ENCODE data around the gene ARHGEF18.
"Not testable (repeated sequence)": the region's sequence is repeated elsewhere in the genome, so short reads cannot be mapped to it uniquely, and the experiment has no call there.

Gene ARHGEF18

DNA sequence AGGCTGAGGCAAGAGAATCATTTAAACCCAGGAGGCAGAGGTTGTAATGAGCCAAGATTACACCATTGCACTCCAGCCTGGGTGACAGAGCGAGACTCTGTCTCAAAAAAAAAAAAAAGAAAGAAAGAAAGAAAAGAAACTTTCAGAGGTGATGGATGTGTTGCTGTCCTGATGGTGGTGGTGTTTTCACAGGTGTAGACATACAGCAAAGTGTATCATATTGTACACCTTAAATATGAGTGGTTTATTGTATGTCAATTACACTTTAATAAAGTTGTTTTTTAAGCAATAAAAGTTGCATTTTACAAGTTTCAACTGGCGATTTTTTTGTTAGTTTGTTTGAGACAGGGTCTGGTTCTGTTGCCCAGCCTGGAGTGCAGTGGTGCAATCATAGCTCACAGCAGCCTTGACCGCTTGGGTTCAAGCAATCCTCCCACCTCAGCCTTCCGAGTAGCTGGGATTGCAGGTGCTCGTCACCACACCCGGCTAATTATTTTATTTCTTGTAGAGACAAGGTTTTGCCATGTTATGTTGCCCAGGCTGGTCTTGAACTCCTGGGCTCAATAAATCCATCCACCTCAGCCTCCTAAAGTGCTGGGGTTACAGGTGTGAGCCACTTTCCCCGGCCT is 41.0 kb upstream of the ARHGEF18 start:
- H3K4me3 ChIP-seq (IDR thresholded peaks at IDR 0.05; ENCODE audit: insufficient read depth, low read depth, low read length): no peak overlapping the region
- no peak overlapping the region for H3K27ac ChIP-seq
- no peaks in the 10 kb centered on the region for H3K79me2 ChIP-seq (ENCODE audit: insufficient read depth, low read depth)
- H3K4me1 ChIP-seq (ENCODE audit: low read depth, poor library complexity, severe bottlenecking): no peaks in the 10 kb centered on the region
- TF ChIP-seq, protein P1, sequence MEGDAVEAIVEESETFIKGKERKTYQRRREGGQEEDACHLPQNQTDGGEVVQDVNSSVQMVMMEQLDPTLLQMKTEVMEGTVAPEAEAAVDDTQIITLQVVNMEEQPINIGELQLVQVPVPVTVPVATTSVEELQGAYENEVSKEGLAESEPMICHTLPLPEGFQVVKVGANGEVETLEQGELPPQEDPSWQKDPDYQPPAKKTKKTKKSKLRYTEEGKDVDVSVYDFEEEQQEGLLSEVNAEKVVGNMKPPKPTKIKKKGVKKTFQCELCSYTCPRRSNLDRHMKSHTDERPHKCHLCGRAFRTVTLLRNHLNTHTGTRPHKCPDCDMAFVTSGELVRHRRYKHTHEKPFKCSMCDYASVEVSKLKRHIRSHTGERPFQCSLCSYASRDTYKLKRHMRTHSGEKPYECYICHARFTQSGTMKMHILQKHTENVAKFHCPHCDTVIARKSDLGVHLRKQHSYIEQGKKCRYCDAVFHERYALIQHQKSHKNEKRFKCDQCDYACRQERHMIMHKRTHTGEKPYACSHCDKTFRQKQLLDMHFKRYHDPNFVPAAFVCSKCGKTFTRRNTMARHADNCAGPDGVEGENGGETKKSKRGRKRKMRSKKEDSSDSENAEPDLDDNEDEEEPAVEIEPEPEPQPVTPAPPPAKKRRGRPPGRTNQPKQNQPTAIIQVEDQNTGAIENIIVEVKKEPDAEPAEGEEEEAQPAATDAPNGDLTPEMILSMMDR (conservative IDR thresholded peaks at IDR 0.05; ENCODE audit: low read depth, low read length): no peak
- H4K20me1 ChIP-seq (ENCODE audit: insufficient read depth): no peaks in the 10 kb centered on the region
- H2AFZ ChIP-seq (ENCODE audit: low read depth): no peak overlapping the region
- no peak overlapping the region for H3K4me2 ChIP-seq
- no peaks in the 10 kb centered on the region for H3K27me3 ChIP-seq (ENCODE audit: insufficient read depth, low read depth)
- no peaks in the 10 kb centered on the region for H3K36me3 ChIP-seq (ENCODE audit: insufficient read depth)
- H3K9ac ChIP-seq: no peak overlapping the region

DNA sequence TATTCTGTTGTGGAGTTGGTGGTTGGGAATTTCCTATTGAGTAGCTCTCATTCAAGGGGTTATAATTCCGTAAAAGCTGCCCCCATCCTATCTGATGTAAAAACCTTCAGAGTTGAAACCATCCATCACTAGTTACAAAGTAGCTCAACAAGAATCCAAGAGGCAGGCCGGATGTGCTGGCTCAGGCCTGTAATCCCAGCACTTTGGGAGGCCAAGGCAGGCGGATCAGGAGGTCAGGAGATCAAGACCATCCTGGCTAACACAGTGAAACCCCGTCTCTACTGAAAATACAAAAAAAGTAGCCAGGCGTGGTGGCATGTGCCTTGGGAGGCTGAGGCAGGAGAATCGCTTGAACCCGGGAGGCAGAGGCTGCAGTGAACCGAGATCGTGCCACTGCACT is 40.4 kb upstream of the ARHGEF18 start:
- H3K4me1 ChIP-seq (ENCODE audit: low read depth, poor library complexity, severe bottlenecking); H3K36me3 ChIP-seq (ENCODE audit: insufficient read depth); H3K79me2 ChIP-seq (ENCODE audit: insufficient read depth, low read depth); H2AFZ ChIP-seq (ENCODE audit: low read depth); H3K4me3 ChIP-seq (IDR thresholded peaks at IDR 0.05; ENCODE audit: insufficient read depth, low read depth, low read length); H3K27ac ChIP-seq; H3K9ac ChIP-seq; H3K27me3 ChIP-seq (ENCODE audit: insufficient read depth, low read depth); H4K20me1 ChIP-seq (ENCODE audit: insufficient read depth); H3K4me2 ChIP-seq: not testable (repeated sequence)

DNA sequence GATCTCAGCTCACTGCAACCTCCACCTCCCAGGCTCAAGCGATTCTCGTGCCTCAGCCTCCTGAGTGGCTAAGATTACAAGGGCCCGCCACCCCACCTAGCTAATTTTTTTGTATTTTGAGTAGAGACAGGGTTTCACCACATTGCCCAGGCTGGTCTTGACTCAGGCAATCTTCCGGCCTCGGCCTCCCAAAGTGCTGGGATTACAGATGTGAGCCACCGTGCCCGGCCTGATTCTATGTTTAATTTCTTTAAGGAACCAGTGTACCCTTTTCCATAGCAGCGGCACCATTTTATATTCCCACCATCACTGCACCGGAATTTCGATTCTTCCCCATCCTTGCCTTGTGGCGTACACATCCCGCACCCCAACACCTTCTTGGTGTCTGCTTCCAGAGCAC is 36.8 kb upstream of the ARHGEF18 start:
- H2AFZ ChIP-seq (ENCODE audit: low read depth): no peak overlapping the region
- no peak overlapping the region for H3K4me2 ChIP-seq
- no peaks in the 10 kb centered on the region for H3K79me2 ChIP-seq (ENCODE audit: insufficient read depth, low read depth)
- no peaks in the 10 kb centered on the region for H3K36me3 ChIP-seq (ENCODE audit: insufficient read depth)
- H3K27me3 ChIP-seq (ENCODE audit: insufficient read depth, low read depth): no peaks in the 10 kb centered on the region
- no peaks in the 10 kb centered on the region for H3K4me1 ChIP-seq (ENCODE audit: low read depth, poor library complexity, severe bottlenecking)
- no peak overlapping the region for H3K4me3 ChIP-seq (IDR thresholded peaks at IDR 0.05; ENCODE audit: insufficient read depth, low read depth, low read length)
- H3K27ac ChIP-seq: no peak overlapping the region
- TF ChIP-seq, protein P1 (conservative IDR thresholded peaks at IDR 0.05; ENCODE audit: low read depth, low read length): no peak
- no peaks in the 10 kb centered on the region for H4K20me1 ChIP-seq (ENCODE audit: insufficient read depth)
- no peak overlapping the region for H3K9ac ChIP-seq

DNA sequence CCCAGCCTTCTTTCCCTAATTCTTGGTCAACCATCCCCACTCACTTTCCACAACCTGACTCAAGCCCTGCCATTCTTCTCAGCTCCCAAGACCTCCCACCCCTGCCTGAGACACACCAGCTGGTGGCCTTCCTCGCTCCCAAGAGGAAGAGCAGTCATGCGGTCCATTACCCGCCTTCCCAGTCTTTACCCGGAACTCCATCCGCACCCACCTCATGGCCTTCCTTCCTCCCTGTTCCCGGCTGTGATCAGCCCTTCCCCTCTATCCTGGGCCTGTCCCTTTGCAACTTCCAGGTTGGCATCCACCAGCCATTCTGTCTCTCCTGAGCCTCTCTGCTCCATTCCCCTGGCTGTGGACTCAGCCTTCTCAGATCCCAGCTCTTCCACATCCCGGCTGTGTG is 35.9 kb upstream of the ARHGEF18 start:
- H3K4me3 ChIP-seq (IDR thresholded peaks at IDR 0.05; ENCODE audit: insufficient read depth, low read depth, low read length): no peak overlapping the region
- TF ChIP-seq, protein P1 (conservative IDR thresholded peaks at IDR 0.05; ENCODE audit: low read depth, low read length): no peak
- H3K4me2 ChIP-seq: no peak overlapping the region

DNA sequence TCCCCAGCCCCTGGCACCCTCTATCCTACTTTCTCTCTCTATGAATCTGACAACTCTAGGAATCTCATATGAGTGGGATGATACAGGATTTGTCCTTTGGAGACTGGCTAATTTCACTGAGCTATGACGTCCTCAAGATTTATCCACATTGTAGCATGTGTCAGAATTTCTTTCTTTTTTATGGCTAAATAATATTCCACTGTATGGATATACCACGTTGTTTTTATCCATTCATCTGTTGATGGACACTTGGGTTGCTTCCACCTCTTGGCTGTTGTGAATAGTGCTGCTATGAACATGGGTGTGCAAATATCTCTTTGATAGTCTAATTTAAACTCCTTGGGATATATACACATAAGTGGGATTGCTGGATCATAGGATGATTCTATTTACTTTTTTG is 30.6 kb upstream of the ARHGEF18 start:
- Histone ChIP-seq H3K4me3 (IDR thresholded peaks at IDR 0.05; ENCODE audit: insufficient read depth, low read depth, low read length) (no peak overlapping the region), H3K4me2 (no peak overlapping the region), H3K79me2 (ENCODE audit: insufficient read depth, low read depth) (no peaks in the 10 kb centered on the region), H3K27ac (no peak overlapping the region), H2AFZ (ENCODE audit: low read depth) (no peak overlapping the region), H3K9ac (no peak overlapping the region), H3K36me3 (ENCODE audit: insufficient read depth) (no peaks in the 10 kb centered on the region), H3K27me3 (ENCODE audit: insufficient read depth, low read depth) (no peaks in the 10 kb centered on the region), H4K20me1 (ENCODE audit: insufficient read depth) (no peaks in the 10 kb centered on the region), H3K4me1 (ENCODE audit: low read depth, poor library complexity, severe bottlenecking) (no peaks in the 10 kb centered on the region)
- TF ChIP-seq, protein P1 (conservative IDR thresholded peaks at IDR 0.05; ENCODE audit: low read depth, low read length): no peak

More for the DNA sequence above, 35.9 kb upstream of the ARHGEF18 start:
- H3K36me3 ChIP-seq (ENCODE audit: insufficient read depth): no peaks in the 10 kb centered on the region
- no peaks in the 10 kb centered on the region for H3K4me1 ChIP-seq (ENCODE audit: low read depth, poor library complexity, severe bottlenecking)
- H2AFZ ChIP-seq (ENCODE audit: low read depth): no peak overlapping the region
- H3K79me2 ChIP-seq (ENCODE audit: insufficient read depth, low read depth): no peaks in the 10 kb centered on the region
- no peak overlapping the region for H3K9ac ChIP-seq
- no peaks in the 10 kb centered on the region for H3K27me3 ChIP-seq (ENCODE audit: insufficient read depth, low read depth)
- H4K20me1 ChIP-seq (ENCODE audit: insufficient read depth): no peaks in the 10 kb centered on the region
- H3K27ac ChIP-seq: no peak overlapping the region

Measured in KMS-11 (cell line).